Adrenal gland (tissue), 5 donors: ENCODE measurements around the gene KRTCAP2.

Source experiments
- CTCF ChIP-seq, 6 experiments: fragments of 450-650 bp in 4 of 6; fragments of 200-600 bp in 2 of 6; sonication (generic) in 1 of 6; IDR thresholded peaks; 1 replicate in 5 of 6; 2 replicates in 1 of 6; pipeline versions ENCODE4 v1.5.1 to v1.8.0; 2016 to 2021; ENCODE audit warnings: antibody characterized with exemption in 6 of 6, mild to moderate bottlenecking in 2 of 6, moderate library complexity in 1 of 6
- POLR2A ChIP-seq, 2 donors: fragments of 450-650 bp; IDR thresholded peaks; one replicate each; pipeline ENCODE4 v1.6.1; 2017; ENCODE audit warnings: antibody characterized with exemption in 2 of 2, mild to moderate bottlenecking in 2 of 2, moderate library complexity in 1 of 2
- donor health status: DM: no; HTN: no; CAD: no.

- TF ChIP-seq CTCF (IDR thresholded peaks at IDR 0.05) (no peak), POLR2A (IDR thresholded peaks at IDR 0.05) (no peak)
Measured at GRCh38 chr1:155219592-155220031, 46.5 kb upstream of the KRTCAP2 start.
